Coronary artery (tissue), 2 donors: ENCODE results near the gene UGT2B10.

Experiments used
- DNase-seq: peaks from one replicate; pipeline ENCODE4 v3.0.0-alpha.2; 2017; ENCODE audit warnings: low spot score
- H3K27ac ChIP-seq, 2 donors: fragments of 200-600 bp; sonication (generic); one replicate each; pipeline ENCODE4 v1.5.1; 2016 to 2019
- H3K4me3 ChIP-seq: fragments of 200-600 bp; sonication (generic); 2 replicates; pipeline ENCODE4 v1.5.1; 2016; ENCODE audit warnings: mild to moderate bottlenecking, moderate library complexity
- TF ChIP-seq, protein P1 (sequence below): fragments of 200-600 bp; sonication (generic); IDR thresholded peaks from one replicate; pipeline ENCODE4 v1.5.1; 2019; ENCODE audit warnings: antibody characterized with exemption

Gene UGT2B10

DNA sequence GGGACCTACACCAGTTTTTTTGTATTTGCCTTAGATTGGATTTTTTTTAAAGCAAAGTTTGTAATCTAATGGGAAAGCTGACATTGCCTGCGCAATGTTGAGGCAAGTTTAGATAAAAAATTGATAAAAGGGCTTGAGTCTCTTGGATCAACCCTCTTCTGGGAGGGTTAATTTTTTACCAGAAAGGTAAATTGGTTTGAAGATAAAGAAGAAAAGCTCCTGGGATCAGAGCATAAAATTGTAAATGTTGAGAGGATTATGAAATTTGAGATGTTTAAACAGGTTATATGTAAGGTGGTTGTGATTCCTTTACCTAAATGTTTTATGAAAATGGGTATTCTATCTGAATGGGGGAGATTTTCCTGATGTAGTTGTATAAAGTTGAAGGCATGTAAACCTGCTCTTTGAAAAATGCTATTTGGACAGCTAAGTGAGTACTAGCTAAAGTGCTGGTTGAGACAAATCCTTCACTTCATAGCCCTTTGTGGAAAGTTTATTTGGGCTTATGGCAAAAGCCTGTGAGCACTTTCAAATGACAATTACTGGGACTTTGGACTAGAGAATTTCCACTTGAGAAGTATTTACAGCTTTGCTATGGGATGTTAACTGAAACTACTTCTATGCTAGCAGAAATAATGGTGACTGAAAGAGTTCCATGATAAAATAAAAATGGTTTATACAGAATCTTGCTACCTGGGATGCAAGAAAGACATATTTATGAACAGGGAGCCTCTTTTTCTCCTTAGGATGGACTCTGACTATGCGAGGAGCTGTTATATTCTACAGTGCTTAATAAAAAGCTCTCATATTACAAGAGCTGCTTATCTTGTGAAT lies 56.2 kb downstream of the UGT2B10 start:
- Histone ChIP-seq H3K4me3 (no peak overlapping the region), H3K27ac (no peak overlapping the region)
- DNase-seq = no peak
- TF ChIP-seq, protein P1, sequence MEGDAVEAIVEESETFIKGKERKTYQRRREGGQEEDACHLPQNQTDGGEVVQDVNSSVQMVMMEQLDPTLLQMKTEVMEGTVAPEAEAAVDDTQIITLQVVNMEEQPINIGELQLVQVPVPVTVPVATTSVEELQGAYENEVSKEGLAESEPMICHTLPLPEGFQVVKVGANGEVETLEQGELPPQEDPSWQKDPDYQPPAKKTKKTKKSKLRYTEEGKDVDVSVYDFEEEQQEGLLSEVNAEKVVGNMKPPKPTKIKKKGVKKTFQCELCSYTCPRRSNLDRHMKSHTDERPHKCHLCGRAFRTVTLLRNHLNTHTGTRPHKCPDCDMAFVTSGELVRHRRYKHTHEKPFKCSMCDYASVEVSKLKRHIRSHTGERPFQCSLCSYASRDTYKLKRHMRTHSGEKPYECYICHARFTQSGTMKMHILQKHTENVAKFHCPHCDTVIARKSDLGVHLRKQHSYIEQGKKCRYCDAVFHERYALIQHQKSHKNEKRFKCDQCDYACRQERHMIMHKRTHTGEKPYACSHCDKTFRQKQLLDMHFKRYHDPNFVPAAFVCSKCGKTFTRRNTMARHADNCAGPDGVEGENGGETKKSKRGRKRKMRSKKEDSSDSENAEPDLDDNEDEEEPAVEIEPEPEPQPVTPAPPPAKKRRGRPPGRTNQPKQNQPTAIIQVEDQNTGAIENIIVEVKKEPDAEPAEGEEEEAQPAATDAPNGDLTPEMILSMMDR = no peak

DNA sequence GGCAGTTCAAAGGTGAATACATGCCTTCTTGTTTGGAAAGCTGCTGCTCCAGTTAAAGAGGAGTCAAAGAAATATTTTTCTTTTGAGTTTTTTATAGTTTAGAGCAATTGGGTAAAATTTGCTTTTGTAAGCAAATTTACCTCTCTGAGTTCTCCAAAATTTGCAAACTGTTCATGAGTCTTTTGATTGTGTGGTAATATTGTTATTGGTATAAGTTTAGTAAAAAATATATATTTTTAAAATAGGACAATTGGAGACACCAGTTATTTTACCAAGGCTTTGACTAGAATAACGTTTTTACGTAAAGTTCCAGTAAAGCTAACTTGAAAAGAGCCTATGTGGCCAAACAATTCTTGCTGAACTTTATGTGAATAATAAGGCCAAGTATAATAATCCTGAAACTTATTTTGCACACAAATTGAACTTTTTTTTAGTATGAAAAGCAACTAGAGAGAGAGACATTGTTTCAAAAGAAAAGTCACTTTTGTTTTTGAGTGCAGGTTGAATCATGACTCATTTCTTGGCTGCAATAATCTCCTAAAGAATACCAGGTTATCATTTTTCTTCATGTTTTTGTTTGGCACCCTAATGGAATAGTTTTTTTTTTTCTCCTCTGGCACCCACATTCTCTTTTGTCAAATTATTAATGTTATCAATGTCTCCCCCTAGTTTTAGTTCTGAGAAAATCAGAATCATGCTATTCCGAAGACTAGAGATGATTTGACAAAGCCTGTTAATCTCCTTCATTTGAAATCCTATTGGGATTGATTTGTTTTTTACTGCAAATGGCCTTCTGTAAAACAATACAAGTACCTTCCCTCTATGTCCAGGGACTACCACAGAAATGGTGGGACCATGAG lies 57.1 kb downstream of the UGT2B10 start:
- TF ChIP-seq, protein P1 = no peak
- Histone ChIP-seq H3K27ac (no peak overlapping the region), H3K4me3 (no peak overlapping the region)
- DNase-seq = no peak

DNA sequence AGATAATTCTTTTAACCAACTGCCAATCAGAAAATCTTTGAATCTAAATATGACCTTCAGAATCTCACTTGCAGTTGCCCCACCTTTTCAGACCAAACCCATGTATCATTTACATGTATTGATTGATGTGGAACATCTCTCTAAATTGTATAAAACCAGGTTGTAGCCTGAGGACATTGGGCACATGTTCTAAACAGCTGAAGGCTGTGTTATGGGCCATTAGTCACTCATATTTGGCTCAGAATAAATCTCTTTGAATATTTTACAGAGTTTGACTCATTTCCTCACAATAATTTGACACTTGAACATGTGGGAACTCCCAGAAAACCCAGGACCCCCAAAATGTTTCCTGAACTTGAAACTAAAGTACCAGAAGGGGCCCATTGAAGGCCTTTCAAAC lies 58.7 kb downstream of the UGT2B10 start:
- DNase-seq = no peak
- TF ChIP-seq, protein P1 = no peak
- Histone ChIP-seq H3K27ac (no peak overlapping the region), H3K4me3 (no peak overlapping the region)

DNA sequence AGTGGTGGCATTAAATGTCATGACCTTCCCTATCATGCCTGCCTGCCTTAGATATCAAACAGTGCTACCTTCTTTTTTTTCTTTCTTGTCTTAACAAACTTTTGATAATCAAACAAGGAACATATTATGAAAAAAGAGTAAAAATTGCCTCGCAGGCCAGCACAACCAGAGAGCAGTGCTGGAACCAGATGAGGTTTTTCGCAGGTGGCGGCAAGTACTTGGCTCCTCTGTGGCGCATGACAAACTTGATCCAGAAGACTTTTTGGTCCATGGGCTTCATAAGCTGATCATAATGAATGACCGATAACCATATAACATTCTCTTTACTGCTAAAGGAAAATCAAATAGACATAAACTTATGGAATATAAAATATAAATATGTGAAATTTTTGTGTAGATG lies 61.8 kb downstream of the UGT2B10 start:
- no peak for DNase-seq
- Histone ChIP-seq H3K27ac (no peak overlapping the region), H3K4me3 (no peak overlapping the region)
- TF ChIP-seq, protein P1 = no peak

DNA sequence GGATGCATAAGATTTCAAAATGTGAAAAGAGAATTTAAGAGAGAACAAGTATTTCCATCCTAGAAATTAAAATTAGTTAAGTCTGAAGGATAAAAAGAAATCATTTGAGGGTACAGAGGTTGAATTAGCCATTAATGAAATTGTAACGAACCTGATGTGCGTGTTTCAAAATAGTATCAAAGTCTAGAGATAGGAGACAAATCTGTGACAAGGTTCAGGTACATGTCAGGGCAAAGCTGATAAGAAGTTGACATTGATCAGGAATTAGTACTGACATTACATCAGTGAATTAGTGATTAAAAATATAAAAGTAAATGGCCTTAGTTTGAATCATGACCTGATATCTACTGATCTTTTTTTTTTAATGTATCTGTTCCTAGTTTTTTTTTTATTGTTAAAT lies 62.3 kb downstream of the UGT2B10 start:
- no peak for DNase-seq
- H3K4me3 ChIP-seq = no peak overlapping the region
- TF ChIP-seq, protein P1 = no peak

More for the DNA sequence above, 62.3 kb downstream of the UGT2B10 start:
- no peak overlapping the region for H3K27ac ChIP-seq
